ENCODE measurements around the gene CDK19.
"Not testable (repeated sequence)": the region's sequence is repeated elsewhere in the genome, so short reads cannot be mapped to it uniquely, and the experiment has no call there.

DNA sequence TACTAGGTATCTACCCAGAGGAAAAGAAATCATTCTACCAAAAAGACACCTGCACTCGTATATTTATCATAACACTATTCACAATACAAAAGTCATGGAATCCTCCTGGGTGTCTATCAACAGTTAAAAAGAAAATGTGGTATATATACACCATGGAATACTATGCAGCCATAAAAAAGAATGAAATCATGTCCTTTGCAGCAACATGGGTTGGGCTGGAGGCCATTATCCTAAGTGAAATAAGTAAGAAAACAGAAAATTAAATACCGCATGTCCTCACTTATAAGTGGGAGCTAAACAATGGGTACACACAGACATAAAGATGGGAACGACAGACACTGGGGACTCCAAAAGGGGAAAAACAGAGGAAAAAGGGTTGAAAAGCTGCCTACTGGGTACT, 13.1 kb downstream of the CDK19 start:
- TF ChIP-seq POLR2A (IDR thresholded peaks at IDR 0.05), result not testable (repeated sequence)
- TF ChIP-seq, protein P1, sequence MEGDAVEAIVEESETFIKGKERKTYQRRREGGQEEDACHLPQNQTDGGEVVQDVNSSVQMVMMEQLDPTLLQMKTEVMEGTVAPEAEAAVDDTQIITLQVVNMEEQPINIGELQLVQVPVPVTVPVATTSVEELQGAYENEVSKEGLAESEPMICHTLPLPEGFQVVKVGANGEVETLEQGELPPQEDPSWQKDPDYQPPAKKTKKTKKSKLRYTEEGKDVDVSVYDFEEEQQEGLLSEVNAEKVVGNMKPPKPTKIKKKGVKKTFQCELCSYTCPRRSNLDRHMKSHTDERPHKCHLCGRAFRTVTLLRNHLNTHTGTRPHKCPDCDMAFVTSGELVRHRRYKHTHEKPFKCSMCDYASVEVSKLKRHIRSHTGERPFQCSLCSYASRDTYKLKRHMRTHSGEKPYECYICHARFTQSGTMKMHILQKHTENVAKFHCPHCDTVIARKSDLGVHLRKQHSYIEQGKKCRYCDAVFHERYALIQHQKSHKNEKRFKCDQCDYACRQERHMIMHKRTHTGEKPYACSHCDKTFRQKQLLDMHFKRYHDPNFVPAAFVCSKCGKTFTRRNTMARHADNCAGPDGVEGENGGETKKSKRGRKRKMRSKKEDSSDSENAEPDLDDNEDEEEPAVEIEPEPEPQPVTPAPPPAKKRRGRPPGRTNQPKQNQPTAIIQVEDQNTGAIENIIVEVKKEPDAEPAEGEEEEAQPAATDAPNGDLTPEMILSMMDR (IDR thresholded peaks at IDR 0.05), result not testable (repeated sequence)
